ENCODE results near the gene MLLT3. TPM values are rescaled to one million over a fixed set of nuclear protein-coding genes. Genes with fewer than 3 reads are reported as not detected.

Gene MLLT3
- total and polyA plus RNA-seq, 2 of the 8 experiments (the other 6 are each of a cell fraction or from before 2014, with no cell fraction given) = 5.9 to 9.6 TPM

- Histone ChIP-seq H2BK15ac (ENCODE audit: low read length) (no peak overlapping the region), H4K20me1 (replicated peaks in 1 of 2; ENCODE audit: control insufficient read depth in 1 of 2, insufficient read depth in 2 of 2, low read length in 2 of 2) (no peaks in the 10 kb centered on the region), H3K27ac (ENCODE audit: low read depth, low read length) (no peak overlapping the region), H2AK5ac (ENCODE audit: low read depth, low read length) (no peak overlapping the region), H3K4me3 (ENCODE audit: extremely low read depth in 1 of 4, insufficient read depth in 2 of 4, low read depth in 3 of 4, low read length in 4 of 4) (no peak overlapping the region), H3K36me3 (ENCODE audit: control insufficient read depth in 2 of 4, insufficient read depth in 4 of 4, low read length in 3 of 4) (no peaks in the 10 kb centered on the region), H2BK20ac (ENCODE audit: low read length) (no peak overlapping the region), H4K91ac (replicated peaks; ENCODE audit: insufficient read length, low read length) (no peak overlapping the region), H3K56ac (replicated peaks; ENCODE audit: insufficient read length, low read depth, low read length) (no peak overlapping the region), H2BK120ac (replicated peaks; ENCODE audit: low read depth, low read length) (no peak overlapping the region), H3K23ac (ENCODE audit: insufficient read length) (no peak overlapping the region), H3K18ac (ENCODE audit: extremely low read depth, low read length) (no peak overlapping the region), H3K79me2 (ENCODE audit: control insufficient read depth in 1 of 2, insufficient read depth in 2 of 2, low read length in 2 of 2) (no peaks in the 10 kb centered on the region), H2AFZ (ENCODE audit: low read length) (no peak overlapping the region), H3K79me1 (ENCODE audit: low read depth, low read length) (no peaks in the 10 kb centered on the region), H3K27me3 (replicated peaks in 1 of 4; ENCODE audit: control insufficient read depth in 3 of 4, extremely low read depth in 1 of 4, insufficient read depth in 3 of 4, low read length in 3 of 4) (no peaks in the 10 kb centered on the region), H3K4me1 (replicated peaks in 1 of 4; ENCODE audit: control insufficient read depth in 3 of 4, insufficient read depth in 4 of 4, low read length in 3 of 4) (peaks cover 0 to 8% (median 5%) of the 10 kb centered on the region in 4 experiments; a peak in 3 of 7 replicates), H3K4me2 (ENCODE audit: insufficient read depth in 1 of 2, low read depth in 2 of 2, low read length in 2 of 2) (no peak overlapping the region), H4K5ac (ENCODE audit: insufficient read length, low read depth, low read length) (no peak overlapping the region), H2BK12ac (ENCODE audit: low read depth, low read length) (no peak overlapping the region), H3K14ac (ENCODE audit: insufficient read length) (no peak overlapping the region), H3K9ac (replicated peaks in 1 of 4; ENCODE audit: extremely low read depth in 1 of 4, low read depth in 3 of 4, low read length in 3 of 4) (no peak overlapping the region), H3K9me3 (ENCODE audit: insufficient read depth in 2 of 2, low read depth in 1 of 2, low read length in 1 of 2) (no peaks in the 10 kb centered on the region), H2BK5ac (ENCODE audit: low read depth, low read length) (no peak overlapping the region), H4K8ac (ENCODE audit: extremely low read depth, insufficient read depth, low read length) (no peak overlapping the region), H3K23me2 (ENCODE audit: low read depth, low read length) (no peaks in the 10 kb centered on the region; the same call in 1 of the 2 replicates), H3K4ac (replicated peaks; ENCODE audit: insufficient read length, low read depth, low read length) (no peak overlapping the region)
- no peak for FAIRE-seq
- DNase-seq (ENCODE audit: low read depth in 1 of 2, low spot score in 2 of 2) = no peak
- 93% methylated on average over 3 of the region's 3 CpGs; no CpG with 5 or more reads in 1 of the 2 experiments for WGBS, 2 experiments (ENCODE audit: extremely low coverage in 1 of 2, insufficient coverage in 1 of 2, insufficient read length in 1 of 2, insufficient replicate concordance in 2 of 2, low coverage in 1 of 2, low lambda C conversion rate in 2 of 2, missing lambda C conversion rate in 1 of 2)
- CTCF ChIA-PET (ENCODE audit: partially characterized antibody) = no interaction called here
- TF ChIP-seq CHD2 (IDR thresholded peaks at IDR 0.05; ENCODE audit: low read length) (no peak), EP300 (IDR thresholded peaks at IDR 0.05; ENCODE audit: borderline replicate concordance in 1 of 2, low read depth in 2 of 2, low read length in 2 of 2) (no peak), CBX8 (IDR thresholded peaks at IDR 0.05; ENCODE audit: borderline replicate concordance, low read depth, low read length) (no peak), SAP30 (IDR thresholded peaks at IDR 0.05; ENCODE audit: insufficient read depth, insufficient replicate concordance, low read length) (no peak), NANOG (IDR thresholded peaks at IDR 0.05; ENCODE audit: insufficient read depth, low read depth, low read length, poor library complexity, severe bottlenecking) (no peak), USF2 (IDR thresholded peaks at IDR 0.05; ENCODE audit: low read length) (no peak), EGR1 (IDR thresholded peaks at IDR 0.05; ENCODE audit: borderline replicate concordance, low read depth, low read length) (no peak), TAF1 (IDR thresholded peaks at IDR 0.05; ENCODE audit: low read depth, low read length) (no peak), FOSL1 (IDR thresholded peaks at IDR 0.05; ENCODE audit: insufficient read depth, low read depth, low read length) (no peak), KDM4A (IDR thresholded peaks at IDR 0.05; ENCODE audit: low read depth, low read length, severe bottlenecking) (no peak), HDAC2 (IDR thresholded peaks at IDR 0.05; ENCODE audit: borderline replicate concordance in 1 of 2, low read depth in 2 of 2, low read length in 2 of 2) (no peak), POU5F1 (IDR thresholded peaks at IDR 0.05; ENCODE audit: low read depth, low read length) (no peak), BRCA1 (IDR thresholded peaks at IDR 0.05; ENCODE audit: low read depth, low read length) (no peak)
- POLR2A ChIA-PET (ENCODE audit: partially characterized antibody) = no interaction called here
Observed at GRCh38 chr9:20561531-20561930, 60.8 kb downstream of the MLLT3 start.

Measured in H1 (cell line).